ENCODE measurements around the gene COL23A1. TPM values are rescaled to one million over a fixed set of nuclear protein-coding genes. Genes with fewer than 3 reads are reported as not detected.
"Not testable (repeated sequence)": the region's sequence is repeated elsewhere in the genome, so short reads cannot be mapped to it uniquely, and the experiment has no call there.

Gene COL23A1
- total RNA-seq, 1 donor from 2014 or later: 16.5 TPM

DNA sequence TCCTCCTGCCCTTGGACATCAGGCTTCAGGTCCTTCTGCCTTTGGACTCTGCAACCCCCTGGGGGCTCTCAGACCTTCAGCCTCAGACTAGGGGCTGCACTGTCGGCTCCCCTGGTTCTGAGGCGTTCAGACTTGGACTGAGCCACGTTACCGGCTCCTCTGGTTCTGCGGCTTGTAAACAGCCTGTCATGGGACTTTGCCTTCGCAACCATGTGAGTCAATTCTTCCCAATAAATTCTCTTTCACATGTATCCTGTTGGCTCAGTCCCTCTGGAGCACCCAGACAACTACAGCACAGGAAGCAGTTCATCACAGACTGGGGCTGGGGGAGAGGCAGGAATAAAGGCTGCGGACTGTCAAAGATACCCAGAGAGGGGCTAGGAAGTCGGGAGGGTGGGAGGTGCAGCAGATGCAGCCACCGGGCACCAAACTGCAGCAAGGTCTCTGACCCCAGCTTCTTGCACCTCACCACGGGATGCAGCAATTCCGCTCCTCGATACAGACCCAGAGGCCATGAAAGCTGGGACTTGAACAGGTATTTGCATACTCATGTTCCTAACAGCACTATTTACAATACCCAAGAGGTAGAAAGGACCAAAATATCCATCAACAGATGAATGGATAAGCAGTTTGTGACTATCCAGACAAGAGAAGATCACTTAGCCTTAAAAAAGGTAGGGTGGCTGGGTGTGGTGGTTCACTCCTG lies 100.8 kb downstream of the COL23A1 start:
- intact Hi-C loops (cut with DNase I): no loop called here
- no peak for DNase-seq (ENCODE audit: low spot score)

DNA sequence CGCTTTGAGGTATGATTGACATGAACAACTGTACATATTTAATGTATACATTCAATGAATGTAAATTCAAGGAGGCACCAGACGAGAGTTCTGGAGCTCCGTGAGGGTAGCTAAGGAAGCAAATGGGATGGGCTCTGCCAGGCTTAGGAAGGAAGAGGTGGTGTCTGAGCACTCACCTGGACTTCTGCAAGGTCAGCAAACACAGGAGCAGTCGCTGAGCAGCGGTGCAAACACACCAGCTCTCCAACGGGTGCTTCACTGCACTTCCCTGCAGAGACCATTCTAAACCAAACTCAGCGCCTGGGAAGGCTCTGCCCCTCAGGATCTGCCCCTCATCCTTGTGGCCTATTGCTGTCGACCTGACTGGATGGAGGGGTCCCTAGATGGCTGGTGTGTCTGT lies 101.5 kb downstream of the COL23A1 start:
- intact Hi-C loops (cut with DNase I): no loop called here
- no peak for DNase-seq (ENCODE audit: low spot score)

DNA sequence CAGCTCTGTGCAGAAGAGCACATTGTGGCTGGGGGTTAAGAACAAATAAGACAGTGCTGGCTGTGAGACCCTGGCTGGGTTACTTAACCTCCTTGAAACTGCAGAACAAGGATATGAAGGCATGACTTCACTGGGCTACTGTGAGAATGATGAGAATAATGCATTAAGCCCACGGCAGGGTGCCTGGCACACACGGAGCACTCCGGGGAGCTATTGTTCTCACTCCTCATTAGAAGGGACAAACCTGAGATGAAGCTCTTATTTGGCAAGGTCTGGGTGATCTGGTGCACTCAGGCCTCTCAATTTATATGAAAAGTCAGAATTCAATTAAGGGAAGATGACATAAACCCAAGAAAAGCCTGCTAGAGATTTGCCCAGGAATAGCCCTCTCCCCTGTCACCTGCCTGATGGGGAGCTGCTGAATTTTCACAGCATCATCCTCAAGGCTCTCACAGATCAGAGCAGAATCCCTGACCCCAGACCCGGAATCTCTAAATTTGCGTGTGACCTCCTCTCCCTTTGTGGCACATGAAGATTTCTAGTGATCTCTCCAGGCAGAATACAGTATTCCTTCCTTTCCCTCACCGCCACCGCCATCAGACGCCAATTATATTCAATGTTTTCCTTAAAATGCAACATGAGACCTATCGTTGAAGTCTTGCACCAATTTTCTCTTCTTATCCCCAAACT lies 102.1 kb downstream of the COL23A1 start:
- intact Hi-C loops (cut with DNase I): no loop called here
- no peak for DNase-seq (ENCODE audit: low spot score)

DNA sequence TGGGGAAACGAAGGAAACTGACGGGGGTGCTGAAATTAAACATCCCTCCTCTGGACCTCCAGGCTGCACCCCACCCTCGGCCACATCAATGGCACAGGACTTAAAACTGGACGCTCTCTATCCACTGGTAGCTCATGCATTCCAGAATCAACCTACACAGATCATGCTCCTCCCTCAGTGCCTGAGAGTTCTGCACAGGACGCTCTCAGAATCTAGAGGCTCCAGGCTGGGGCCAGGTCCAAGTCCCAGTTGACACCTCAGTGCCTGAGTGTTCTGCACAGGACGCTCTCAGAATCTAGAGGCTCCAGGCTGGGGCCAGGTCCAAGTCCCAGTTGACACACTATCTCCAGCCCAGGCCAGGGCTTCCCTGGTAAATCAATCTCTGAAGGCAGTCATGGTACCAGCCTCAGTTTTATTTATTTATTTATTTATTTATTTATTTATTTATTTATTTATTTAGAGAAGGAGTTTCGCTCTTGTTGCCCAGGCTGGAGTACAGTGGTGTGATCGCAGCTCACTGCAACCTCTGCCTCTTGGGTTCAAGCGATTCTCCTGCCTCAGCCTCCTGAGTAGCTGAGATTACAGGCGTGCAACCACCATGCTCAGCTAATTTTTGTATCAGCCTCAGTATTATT lies 103.2 kb downstream of the COL23A1 start:
- DNase-seq (ENCODE audit: low spot score); intact Hi-C loops (cut with DNase I): not testable (repeated sequence)

DNA sequence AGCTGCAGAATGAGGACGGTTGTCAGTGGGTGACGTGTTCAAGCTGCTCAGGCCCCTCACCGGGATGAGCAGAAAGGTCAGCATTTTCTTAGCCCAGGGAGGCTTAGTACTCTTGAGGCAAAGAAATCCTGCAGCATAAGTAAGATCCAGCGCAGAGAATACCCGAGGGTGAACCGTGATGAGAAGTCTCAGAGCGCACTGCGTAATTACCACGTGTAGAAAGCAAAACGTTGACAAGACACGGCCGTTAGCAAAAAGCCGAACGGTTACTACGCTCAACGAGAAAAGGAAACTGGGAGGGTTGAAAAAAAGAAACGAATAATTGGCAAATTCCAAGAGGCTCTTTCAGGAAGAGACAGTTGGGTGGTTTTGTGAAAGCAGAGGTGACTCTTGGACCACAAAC lies 104.0 kb downstream of the COL23A1 start:
- intact Hi-C loops (cut with DNase I): no loop called here
- no peak for DNase-seq (ENCODE audit: low spot score)

DNA sequence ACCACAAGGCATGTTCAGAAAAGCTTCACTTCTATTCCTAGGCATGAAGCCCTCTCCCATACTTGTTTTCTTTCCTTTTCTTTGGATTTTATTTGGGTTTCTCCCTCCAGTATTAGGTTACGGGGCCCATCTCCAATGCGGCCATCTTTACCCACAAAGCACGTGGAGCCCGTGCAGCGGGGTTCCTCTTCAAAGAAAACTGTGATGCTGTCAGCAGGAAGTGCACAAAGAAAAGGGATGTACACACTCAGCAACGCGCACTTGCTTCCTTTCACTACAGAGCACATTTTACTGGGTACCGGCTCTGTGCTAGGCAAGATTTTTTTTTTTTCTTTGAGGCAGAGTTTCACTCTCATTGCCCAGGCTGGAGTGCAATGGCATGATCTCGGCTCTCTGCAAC lies 106.6 kb downstream of the COL23A1 start:
- peak; percentile 80 for DNase-seq (ENCODE audit: low spot score)
- intact Hi-C loops (cut with DNase I): no loop called here

DNA sequence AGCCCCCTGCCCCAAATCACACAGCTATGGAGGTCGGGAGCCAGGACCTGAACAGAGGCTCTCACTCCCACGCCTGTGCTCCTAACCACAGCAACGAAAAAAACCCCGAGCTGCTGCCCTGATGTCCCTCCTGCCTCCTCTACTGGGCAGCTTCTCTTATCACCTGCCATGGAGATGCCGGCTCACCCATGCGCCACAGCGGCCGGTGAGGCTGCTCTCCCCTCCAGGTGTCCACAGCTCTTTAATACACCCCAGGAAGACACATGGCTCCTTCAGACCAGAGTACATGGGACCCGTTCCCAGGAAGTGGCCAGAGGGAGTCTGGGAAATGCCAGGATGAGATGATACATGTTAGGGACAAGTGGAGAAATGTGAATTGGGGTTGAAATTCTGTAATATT lies 110.9 kb downstream of the COL23A1 start:
- intact Hi-C loops (cut with DNase I): no loop called here
- DNase-seq (ENCODE audit: low spot score): no peak

DNA sequence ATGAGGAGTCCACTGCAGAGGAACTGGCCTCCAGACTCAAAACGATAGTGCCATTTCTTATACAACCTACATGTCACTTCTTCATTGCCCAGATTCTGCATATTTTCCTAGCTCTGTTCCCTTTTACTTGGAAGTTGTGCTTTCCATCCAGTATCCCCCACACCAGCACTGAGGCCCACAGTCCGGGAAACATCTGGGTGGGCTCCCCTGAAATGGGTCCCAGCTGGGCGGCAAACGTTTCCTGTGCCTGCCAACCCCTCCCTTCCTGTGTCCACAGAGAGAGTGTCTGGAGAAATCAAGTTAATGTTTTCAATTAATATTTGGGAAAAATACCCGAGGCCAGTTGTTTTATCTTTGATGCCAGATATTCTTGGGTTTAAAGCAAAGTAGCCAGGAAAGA lies 111.8 kb downstream of the COL23A1 start:
- no peak for DNase-seq (ENCODE audit: low spot score)
- intact Hi-C loops (cut with DNase I): no loop called here

DNA sequence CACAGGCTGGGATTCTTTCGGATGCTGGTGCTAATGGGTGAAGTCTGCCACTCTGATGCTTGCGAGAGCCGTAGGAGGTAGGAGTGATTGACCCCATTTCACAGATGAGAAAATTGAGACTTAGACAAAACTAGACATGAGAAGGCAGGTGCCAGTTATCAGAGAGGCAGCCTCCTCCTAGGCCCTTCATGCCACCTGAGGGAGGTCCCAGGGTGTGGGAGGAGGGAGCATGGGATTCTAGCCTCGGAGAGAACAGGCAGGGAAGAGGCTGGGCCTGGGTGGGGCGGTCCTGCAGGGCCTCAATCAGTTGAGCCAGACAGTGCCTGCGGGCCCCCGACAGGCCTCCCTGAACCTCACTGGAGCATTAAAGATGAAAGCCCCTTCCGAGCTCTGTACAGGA lies 112.4 kb downstream of the COL23A1 start:
- intact Hi-C loops (cut with DNase I): no loop called here
- DNase-seq (ENCODE audit: low spot score): no peak

DNA sequence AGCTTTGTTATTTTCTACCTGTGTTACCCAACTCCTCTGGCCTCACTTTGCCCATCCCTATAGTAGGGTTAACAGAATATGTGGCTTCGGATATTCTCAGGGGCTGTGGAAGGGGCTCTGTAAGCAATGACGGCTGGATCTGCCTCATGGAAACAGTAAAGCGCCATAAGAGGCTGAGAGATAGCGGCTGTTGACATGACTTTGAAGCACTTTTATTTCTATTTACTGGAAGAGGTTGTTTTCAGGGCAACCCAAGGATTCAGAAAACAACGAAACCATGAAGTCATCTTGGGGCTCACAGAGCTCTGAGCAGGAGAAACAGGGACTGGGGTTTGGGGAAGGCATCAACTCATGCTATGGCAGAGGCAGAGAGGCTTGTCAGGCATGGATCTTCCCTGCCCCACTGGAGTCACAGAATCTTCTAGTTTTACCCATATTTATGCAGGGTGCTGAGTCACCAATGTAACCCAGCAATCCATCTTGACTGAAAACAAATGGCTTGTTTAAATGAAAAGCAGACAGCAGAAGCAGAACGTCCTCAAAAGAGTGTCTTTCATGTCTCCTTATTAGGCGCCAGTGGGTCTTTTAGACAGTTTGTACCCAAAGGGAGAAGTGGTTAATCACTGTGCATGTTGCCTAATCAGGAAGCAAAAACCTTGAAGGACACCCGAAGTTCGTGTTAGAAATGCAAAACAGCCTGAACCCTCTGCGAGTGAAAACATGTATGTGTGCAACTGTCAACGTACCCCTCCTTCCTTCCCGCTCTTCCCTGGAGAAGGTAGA lies 113.0 kb downstream of the COL23A1 start:
- DNase-seq (ENCODE audit: low spot score): no peak
- intact Hi-C loops (cut with DNase I): no loop called here

DNA sequence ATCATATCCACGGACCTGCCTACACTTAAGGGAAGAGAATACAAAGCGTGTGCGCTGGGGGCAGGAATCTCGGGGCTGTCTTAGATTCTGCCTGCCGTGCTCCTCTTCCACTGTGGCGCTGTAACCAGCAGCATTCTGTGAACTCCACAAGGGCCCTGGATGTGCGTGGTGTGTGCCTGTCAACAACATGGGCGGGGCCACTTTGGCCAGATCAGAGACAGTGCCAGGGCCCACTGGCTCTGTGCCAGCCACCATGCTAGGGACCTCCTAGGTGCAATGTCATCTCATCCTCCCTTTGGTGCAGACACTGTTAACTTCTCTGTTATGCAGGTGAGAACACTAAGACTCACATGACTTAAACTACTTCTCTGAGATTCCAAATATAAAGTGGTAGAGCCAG lies 113.7 kb downstream of the COL23A1 start:
- intact Hi-C loops (cut with DNase I): no loop called here
- no peak for DNase-seq (ENCODE audit: low spot score)

DNA sequence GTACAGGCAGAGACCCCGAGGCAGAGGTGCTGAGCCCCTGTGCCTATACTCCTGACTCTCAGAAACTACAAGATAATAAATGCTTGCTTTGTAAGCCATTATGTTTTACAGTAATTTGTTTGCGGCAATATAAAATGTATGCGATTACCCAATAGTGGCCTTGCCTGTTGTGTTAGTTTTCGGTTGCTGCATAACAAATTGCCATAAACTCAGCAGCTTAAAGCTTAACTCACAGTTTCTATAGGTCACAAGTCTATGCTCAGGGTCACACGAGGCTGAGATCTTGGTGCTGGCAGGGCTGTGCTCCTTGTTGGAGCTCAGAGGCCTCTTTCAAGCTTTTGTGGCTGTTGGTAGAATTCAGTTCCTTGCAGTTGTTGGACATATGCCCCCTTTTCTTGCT lies 114.8 kb downstream of the COL23A1 start:
- DNase-seq (ENCODE audit: low spot score): no peak
- intact Hi-C loops (cut with DNase I): no loop called here

DNA sequence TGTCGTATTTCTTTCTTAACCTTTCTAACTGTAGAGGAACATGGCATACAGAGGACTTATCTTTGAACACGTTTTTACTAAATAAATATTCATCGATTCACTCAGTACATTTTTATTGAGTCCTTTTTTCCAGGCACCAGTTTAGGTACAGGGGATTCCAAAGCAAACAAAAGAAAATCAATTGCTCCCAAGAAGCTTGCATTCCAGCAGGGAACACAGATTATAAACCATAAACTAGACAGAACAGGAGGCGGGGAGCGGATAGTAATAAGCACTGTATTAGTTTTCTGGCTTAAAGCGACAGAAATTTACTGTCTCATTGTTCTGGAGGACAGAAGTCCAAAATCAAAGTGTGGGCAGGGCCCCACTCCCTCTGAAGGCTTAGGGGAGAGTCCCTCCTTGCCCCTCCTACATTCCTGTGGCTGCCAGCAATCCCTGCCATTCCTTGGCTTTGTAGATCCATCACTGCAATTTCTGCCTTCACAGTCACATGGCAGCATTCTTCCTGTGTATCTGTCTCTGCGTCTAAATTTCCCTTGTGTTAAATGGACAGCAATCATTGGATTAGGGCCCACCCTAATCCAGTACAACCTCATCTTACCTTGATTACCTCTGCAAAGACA lies 115.5 kb downstream of the COL23A1 start:
- intact Hi-C loops (cut with DNase I): no loop called here

DNA sequence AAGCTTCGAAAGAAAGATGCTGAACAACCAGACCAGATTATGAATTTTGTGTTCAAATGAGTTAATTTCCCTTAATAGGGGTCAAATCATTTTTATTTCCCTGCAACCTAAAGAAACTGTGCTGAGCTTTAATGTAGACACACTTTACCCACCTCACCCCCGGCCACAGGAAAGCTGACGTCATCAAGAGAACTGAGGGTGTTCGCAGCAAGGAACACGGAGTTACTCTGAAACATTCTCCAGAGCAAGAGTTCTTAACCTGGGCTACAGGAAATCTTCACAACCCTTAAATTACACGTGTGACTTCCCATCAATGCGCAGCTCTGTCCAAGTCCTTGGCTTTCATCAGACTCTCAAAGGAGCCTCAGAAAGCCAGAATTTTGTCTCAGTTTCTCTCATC lies 116.3 kb downstream of the COL23A1 start:
- intact Hi-C loops (cut with DNase I): no loop called here

More for the DNA sequence above, 115.5 kb downstream of the COL23A1 start:
- no peak for DNase-seq (ENCODE audit: low spot score)

DNA sequence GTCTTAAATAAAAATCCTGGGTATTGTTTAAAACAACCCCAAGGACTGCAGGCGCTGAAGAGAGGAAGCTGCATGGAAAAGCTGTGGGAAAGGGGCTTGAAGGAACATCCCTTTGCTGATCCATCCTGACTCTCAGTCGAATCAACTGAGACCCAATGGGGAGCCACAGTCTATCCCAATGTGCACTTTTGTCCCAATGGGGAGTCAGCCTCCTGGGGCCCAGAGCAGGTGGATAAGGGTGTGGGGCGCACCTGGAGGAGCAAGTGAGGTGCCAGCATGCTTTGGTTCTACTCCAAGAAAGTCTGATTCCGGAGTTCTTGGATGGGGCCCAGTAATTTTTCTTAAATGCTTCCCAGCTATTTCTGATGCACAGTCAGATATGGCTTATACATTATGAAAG lies 118.1 kb downstream of the COL23A1 start:
- no peak for DNase-seq (ENCODE audit: low spot score)
- intact Hi-C loops (cut with DNase I): no loop called here

More for the DNA sequence above, 116.3 kb downstream of the COL23A1 start:
- no peak for DNase-seq (ENCODE audit: low spot score)

DNA sequence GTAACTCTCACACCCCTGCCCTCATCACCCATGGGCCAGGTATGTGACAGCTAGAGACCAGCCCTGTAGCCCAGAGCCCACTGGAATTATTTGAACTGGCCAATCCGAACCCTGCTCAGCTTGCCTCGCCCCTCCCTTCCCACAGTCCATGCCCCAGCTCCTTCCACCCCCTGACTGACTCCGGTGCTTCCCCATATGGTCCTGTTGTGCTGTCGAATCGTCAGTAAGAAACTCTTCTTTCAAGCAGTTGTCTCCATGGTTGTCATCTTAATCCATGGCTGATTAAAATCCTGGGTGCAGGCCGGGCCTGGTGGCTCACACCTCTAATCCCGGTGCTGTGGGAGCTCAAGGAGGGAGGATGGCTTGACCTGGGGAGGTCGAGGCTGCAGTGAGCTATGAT lies 118.5 kb downstream of the COL23A1 start:
- DNase-seq (ENCODE audit: low spot score): no peak
- intact Hi-C loops (cut with DNase I): no loop called here

DNA sequence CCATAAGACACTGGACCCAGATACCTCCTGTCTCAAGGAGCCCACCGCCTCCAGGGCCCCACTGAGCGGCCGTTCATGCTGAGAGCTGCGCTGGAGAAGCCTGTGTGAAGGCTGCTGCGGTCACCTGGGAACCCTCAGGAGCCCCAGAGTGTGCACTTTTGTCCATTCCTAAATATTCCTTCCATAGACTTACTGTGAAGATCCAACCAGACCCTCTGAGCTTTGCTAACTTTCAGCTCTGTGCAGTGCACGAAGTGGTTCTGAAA lies 119.5 kb downstream of the COL23A1 start:
- DNase-seq (ENCODE audit: low spot score): no peak
- intact Hi-C loops (cut with DNase I): no loop called here

DNA sequence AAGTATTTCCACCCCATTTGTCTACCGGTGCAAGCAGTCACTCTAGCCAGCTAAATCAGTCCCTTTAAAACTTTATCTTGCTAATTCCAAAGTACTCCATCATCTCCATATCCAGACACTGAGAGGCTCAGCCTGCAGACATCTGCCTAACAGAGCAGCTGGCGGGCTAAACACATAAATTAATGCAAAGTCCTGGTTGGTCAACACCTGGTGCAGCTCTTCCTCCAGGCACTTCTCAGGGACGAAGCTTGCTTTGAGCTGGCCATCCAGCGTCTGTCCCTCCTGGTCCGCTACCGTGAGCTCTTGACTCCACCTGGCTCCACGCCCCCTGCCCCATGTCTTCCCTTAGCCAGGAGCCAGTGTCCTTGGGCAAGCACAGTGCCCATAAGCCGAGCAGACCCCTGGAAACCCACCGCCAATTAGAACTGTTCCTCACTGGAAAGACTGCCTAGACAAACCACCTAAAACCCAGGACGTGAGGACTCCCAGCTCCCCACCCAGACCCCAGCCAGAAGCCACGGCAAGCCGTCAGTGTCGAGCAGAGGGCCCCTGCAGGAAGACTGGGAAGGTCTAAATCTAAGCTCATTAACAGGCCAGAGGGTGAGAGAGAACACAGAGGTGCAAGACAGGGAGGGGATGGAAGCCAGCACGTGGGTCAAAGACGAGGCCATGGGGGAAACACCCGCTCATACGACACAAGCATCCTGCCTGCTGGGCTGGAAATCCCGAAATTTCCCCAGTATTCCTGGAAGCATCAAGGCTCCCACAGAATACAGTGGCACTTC lies 120.0 kb downstream of the COL23A1 start:
- no peak for DNase-seq (ENCODE audit: low spot score)
- intact Hi-C loops (cut with DNase I): no loop called here
